ENCODE results near the gene JARID2.

JARID2 gene

GRCh38 chr6:15505463-15505918 is 259.6 kb downstream of the JARID2 start (continued):
- TF ChIP-seq REST (tag by site-specific recombination; IDR thresholded peaks at IDR 0.05) (no peak), ZNF23 (tag by site-specific recombination; IDR thresholded peaks at IDR 0.05; ENCODE audit: borderline replicate concordance) (no peak), ZFP41 (tag by site-specific recombination; IDR thresholded peaks at IDR 0.05; ENCODE audit: borderline replicate concordance) (no peak), ZNF311 (tag by site-specific recombination; IDR thresholded peaks at IDR 0.05; ENCODE audit: borderline replicate concordance) (no peak), ZNF791 (tag by site-specific recombination; IDR thresholded peaks at IDR 0.05) (no peak)

GRCh38 chr6:15506066-15506465 is 260.2 kb downstream of the JARID2 start:
- Histone ChIP-seq H3K36me3 (ENCODE audit: control insufficient read depth in 2 of 2, insufficient read depth in 1 of 2, low read length in 2 of 2) (peaks cover 0 to 91% of the 10 kb centered on the region in 2 experiments; a peak in 2 of 3 replicates), H3K4me3 (ENCODE audit: low read depth, low read length) (no peak overlapping the region), H3K27ac (ENCODE audit: extremely low read depth, low read depth, low read length) (no peak overlapping the region), H3K9me3 (ENCODE audit: control insufficient read depth, insufficient read depth, low read depth, low read length) (no peaks in the 10 kb centered on the region), H3K4me1 (ENCODE audit: control insufficient read depth, insufficient read depth, low read length) (peaks cover 18% of the 10 kb centered on the region)
- ChIA-PET CTCF (interaction anchor here (0.6 to 1.7 kb wide), 4 partner anchors 9 to 1598 kb away, joined by 3 to 8 read pairs (median 4); no protein-coding TSS in a partner anchor), POLR2A (no interaction called here)
- TF ChIP-seq ZBTB21 (tag by site-specific recombination; IDR thresholded peaks at IDR 0.05) = no peak
- TF ChIP-seq OVOL3 (tag by site-specific recombination; IDR thresholded peaks at IDR 0.05) = no peak
- no peak for TF ChIP-seq TSHZ1 (tag by site-specific recombination; IDR thresholded peaks at IDR 0.05; ENCODE audit: borderline replicate concordance)

GRCh38 chr6:15507221-15507620 is 261.4 kb downstream of the JARID2 start:
- ChIA-PET CTCF (no interaction called here), POLR2A (no interaction called here)
- H3K36me3 ChIP-seq (ENCODE audit: control insufficient read depth in 2 of 2, insufficient read depth in 1 of 2, low read length in 2 of 2) = peaks cover 0 to 91% of the 10 kb centered on the region in 2 experiments; a peak in 2 of 3 replicates
- no peaks in the 10 kb centered on the region for H3K9me3 ChIP-seq (ENCODE audit: control insufficient read depth, insufficient read depth, low read depth, low read length)
- no peak overlapping the region for H3K27ac ChIP-seq (ENCODE audit: extremely low read depth, low read depth, low read length)
- H3K4me1 ChIP-seq (ENCODE audit: control insufficient read depth, insufficient read depth, low read length) = peaks cover 18% of the 10 kb centered on the region
- TF ChIP-seq ZNF324 (tag by site-specific recombination; IDR thresholded peaks at IDR 0.05) = no peak
- TF ChIP-seq ZNF341 (tag by site-specific recombination; IDR thresholded peaks at IDR 0.05; ENCODE audit: low read depth) = no peak
- TF ChIP-seq YY2 (tag by site-specific recombination; IDR thresholded peaks at IDR 0.05) = no peak
- H3K4me3 ChIP-seq (ENCODE audit: low read depth, low read length) = no peak overlapping the region

- Histone ChIP-seq H3K4me1 (ENCODE audit: control insufficient read depth, insufficient read depth, low read length) (peaks cover 18% of the 10 kb centered on the region), H3K27ac (ENCODE audit: extremely low read depth, low read depth, low read length) (no peak overlapping the region), H3K4me3 (ENCODE audit: low read depth, low read length) (no peak overlapping the region), H3K9me3 (ENCODE audit: control insufficient read depth, insufficient read depth, low read depth, low read length) (no peaks in the 10 kb centered on the region), H3K36me3 (ENCODE audit: control insufficient read depth in 2 of 2, insufficient read depth in 1 of 2, low read length in 2 of 2) (peaks cover 0 to 91% of the 10 kb centered on the region in 2 experiments; a peak in 2 of 3 replicates)
- POLR2A ChIA-PET = no interaction called here
- CTCF ChIA-PET = interaction anchor here (0.6 kb wide), 1 partner anchor 65 kb away, joined by 3 read pairs; no protein-coding TSS in a partner anchor
- TF ChIP-seq ZNF394 (tag by site-specific recombination; IDR thresholded peaks at IDR 0.05; ENCODE audit: borderline replicate concordance) = no peak
- no peak for TF ChIP-seq ZNF335 (tag by site-specific recombination; conservative IDR thresholded peaks at IDR 0.05)
- TF ChIP-seq KLF8 (tag by site-specific recombination; IDR thresholded peaks at IDR 0.05) = no peak
- TF ChIP-seq ZNF549 (tag by site-specific recombination; IDR thresholded peaks at IDR 0.05) = no peak
- no peak for TF ChIP-seq MEIS1 (CRISPR knock-in tag; IDR thresholded peaks at IDR 0.05; ENCODE audit: borderline replicate concordance)
- TF ChIP-seq ZNF211 (tag by site-specific recombination; IDR thresholded peaks at IDR 0.05; ENCODE audit: low read depth) = no peak
- TF ChIP-seq KLF17 (tag by site-specific recombination; IDR thresholded peaks at IDR 0.05) = no peak
- no peak for TF ChIP-seq ZNF776 (tag by site-specific recombination; IDR thresholded peaks at IDR 0.05; ENCODE audit: borderline replicate concordance)
- no peak for TF ChIP-seq ZXDB (tag by site-specific recombination; IDR thresholded peaks at IDR 0.05)
- no peak for TF ChIP-seq BCL11A (tag by site-specific recombination; IDR thresholded peaks at IDR 0.05; ENCODE audit: low read depth)
- no peak for TF ChIP-seq GLI2 (tag by site-specific recombination; IDR thresholded peaks at IDR 0.05; ENCODE audit: borderline replicate concordance, low read depth)
These were observed 261.9 kb downstream of the JARID2 start for GRCh38 chr6:15507746-15508145.
